CD14-positive monocyte (primary cell): ENCODE data around the gene RTP5. TPM values are rescaled to one million over a fixed set of nuclear protein-coding genes. Genes with fewer than 3 reads are reported as not detected.

Source experiments
- DNase-seq, 3 donors: peaks; one replicate each; pipeline ENCODE4 v3.0.0-alpha.2; 2011 to 2022
- H2AFZ ChIP-seq: 2 replicates; pipeline ENCODE4 v1.6.0; 2012; ENCODE audit warnings: mild to moderate bottlenecking, low read depth, low read length, inconsistent platforms; ENCODE audit not compliant: insufficient read depth, poor library complexity, severe bottlenecking
- H3K27ac ChIP-seq, 2 donors: 1 replicate in 1 of 2; 2 replicates in 1 of 2; pipeline ENCODE4 v1.5.1; 2012 to 2013; ENCODE audit warnings: low read length in 2 of 2, control low read depth in 1 of 2, inconsistent platforms in 1 of 2, low read depth in 1 of 2, mild to moderate bottlenecking in 1 of 2
- H3K27me3 ChIP-seq, 2 donors: one replicate each; pipeline versions ENCODE4 v1.6.0 to v1.6.1; 2011 to 2013; ENCODE audit warnings: low read length in 2 of 2; ENCODE audit not compliant: control insufficient read depth in 2 of 2, insufficient read depth in 2 of 2
- H3K36me3 ChIP-seq, 2 donors: replicated peaks in 1 of 2; 1 replicate in 1 of 2; 2 replicates in 1 of 2; pipeline versions ENCODE4 v1.5.1 to v1.6.1; 2012 to 2013; ENCODE audit warnings: low read length in 2 of 2, control low read depth in 1 of 2, inconsistent platforms in 1 of 2, mild to moderate bottlenecking in 1 of 2; ENCODE audit not compliant: insufficient read depth in 2 of 2, control insufficient read depth in 1 of 2
- H3K4me1 ChIP-seq, 2 donors: 1 replicate in 1 of 2; 2 replicates in 1 of 2; pipeline versions ENCODE4 v1.5.1 to v1.6.1; 2012 to 2013; ENCODE audit warnings: low read length in 2 of 2, control low read depth in 1 of 2, inconsistent platforms in 1 of 2, mild to moderate bottlenecking in 1 of 2, moderate library complexity in 1 of 2; ENCODE audit not compliant: insufficient read depth in 2 of 2, control insufficient read depth in 1 of 2
- H3K4me2 ChIP-seq: replicated peaks from 2 replicates; pipeline ENCODE3; 2012; ENCODE audit warnings: low read length, moderate library complexity, mild to moderate bottlenecking; ENCODE audit not compliant: poor library complexity, severe bottlenecking; ENCODE audit errors: extremely low read depth
- H3K4me3 ChIP-seq, 3 experiments: fragments of 200-600 bp in 1 of 3; sonication (generic) in 1 of 3; replicated peaks in 1 of 3; 1 replicate in 2 of 3; 2 replicates in 1 of 3; pipeline ENCODE4 v1.5.1; 2011 to 2013; ENCODE audit warnings: low read length in 3 of 3, mild to moderate bottlenecking in 3 of 3, control low read depth in 2 of 3, low read depth in 2 of 3, inconsistent platforms in 1 of 3, moderate library complexity in 1 of 3
- H3K79me2 ChIP-seq: 2 replicates; pipeline ENCODE4 v1.6.0; 2012; ENCODE audit warnings: mild to moderate bottlenecking, control low read depth, inconsistent platforms, low read length, moderate library complexity; ENCODE audit not compliant: insufficient read depth
- H3K9ac ChIP-seq: 2 replicates; pipeline ENCODE4 v1.6.0; 2017; ENCODE audit warnings: low read length, mild to moderate bottlenecking; ENCODE audit not compliant: insufficient read depth, poor library complexity, severe bottlenecking
- H3K9me3 ChIP-seq, 2 donors: replicated peaks in 1 of 2; 1 replicate in 1 of 2; 2 replicates in 1 of 2; pipeline versions ENCODE4 v1.5.1 to v1.6.1; 2012 to 2013; ENCODE audit warnings: low read length in 2 of 2, control low read depth in 1 of 2; ENCODE audit not compliant: control insufficient read depth in 1 of 2, insufficient read depth in 1 of 2
- H4K20me1 ChIP-seq: 2 replicates; pipeline ENCODE4 v1.6.0; 2012; ENCODE audit warnings: mild to moderate bottlenecking, low read length, control low read depth, moderate library complexity; ENCODE audit not compliant: insufficient read depth
- H3K27ac Mint-ChIP-seq, 7 donors: one replicate each; pipeline ENCODE4 v1.8.0; 2020; ENCODE audit warnings: mild to moderate bottlenecking in 7 of 7, mixed read lengths in 7 of 7, moderate library complexity in 6 of 7, inconsistent platforms in 2 of 7
- H3K27me3 Mint-ChIP-seq, 3 donors: one replicate each; pipeline ENCODE4 v1.8.0; 2021 to 2022; ENCODE audit warnings: low read depth in 3 of 3, mild to moderate bottlenecking in 3 of 3, mixed read lengths in 3 of 3, moderate library complexity in 3 of 3, inconsistent platforms in 1 of 3
- H3K36me3 Mint-ChIP-seq, 2 donors: one replicate each; pipeline ENCODE4 v1.8.0; 2020; ENCODE audit warnings: mixed read lengths in 2 of 2, inconsistent platforms in 1 of 2, mild to moderate bottlenecking in 1 of 2
- H3K4me1 Mint-ChIP-seq: one replicate; pipeline ENCODE4 v1.8.0; 2020; ENCODE audit warnings: mild to moderate bottlenecking, mixed read lengths
- H3K4me3 Mint-ChIP-seq, 2 donors: one replicate each; pipeline ENCODE4 v1.8.0; 2020; ENCODE audit warnings: mild to moderate bottlenecking in 2 of 2, mixed read lengths in 2 of 2, moderate library complexity in 1 of 2
- H3K9me3 Mint-ChIP-seq, 7 donors: one replicate each; pipeline ENCODE4 v1.8.0; 2020 to 2022; ENCODE audit warnings: mixed read lengths in 7 of 7, mild to moderate bottlenecking in 6 of 7, moderate library complexity in 6 of 7, inconsistent platforms in 2 of 7
- WGBS: methylation state at CpG from one replicate; pipeline ENCODE4 v1.1.5; 2013; ENCODE audit warnings: missing lambda C conversion rate; ENCODE audit not compliant: insufficient coverage; 5-methylcytosine and 5-hydroxymethylcytosine counted together
- intact Hi-C, 2 donors: fragments of 100-400 bp; cut with micrococcal nuclease; formaldehyde crosslinking; loops; one replicate each; pipeline versions ENCODE4 v1.15.0 to v1.15.1; 2023
- polyA plus RNA-seq, 3 donors: library from polyadenylated mRNA; depleted of rRNA in 1 of 3; unstranded in 2 of 3; stranded (reverse) in 1 of 3; fragments of 300-500 nt in 2 of 3; fragments of >200 nt in 1 of 3; fragmentation: Illumina TruSeq in 2 of 3; gene quantifications; 1 replicate in 2 of 3; 2 replicates in 1 of 3; pipeline ENCODE4 v1.2.3, GENCODE V29; 2012 to 2021
- TF ChIP-seq, protein P1 (sequence below): fragments of 200-600 bp; IDR thresholded peaks from one replicate; pipeline ENCODE4 v1.8.0; 2022; ENCODE audit warnings: antibody characterized with exemption, mild to moderate bottlenecking

RTP5 gene
- polyA plus RNA-seq, 3 donors, result 0.03 TPM; not detected in 2

DNA sequence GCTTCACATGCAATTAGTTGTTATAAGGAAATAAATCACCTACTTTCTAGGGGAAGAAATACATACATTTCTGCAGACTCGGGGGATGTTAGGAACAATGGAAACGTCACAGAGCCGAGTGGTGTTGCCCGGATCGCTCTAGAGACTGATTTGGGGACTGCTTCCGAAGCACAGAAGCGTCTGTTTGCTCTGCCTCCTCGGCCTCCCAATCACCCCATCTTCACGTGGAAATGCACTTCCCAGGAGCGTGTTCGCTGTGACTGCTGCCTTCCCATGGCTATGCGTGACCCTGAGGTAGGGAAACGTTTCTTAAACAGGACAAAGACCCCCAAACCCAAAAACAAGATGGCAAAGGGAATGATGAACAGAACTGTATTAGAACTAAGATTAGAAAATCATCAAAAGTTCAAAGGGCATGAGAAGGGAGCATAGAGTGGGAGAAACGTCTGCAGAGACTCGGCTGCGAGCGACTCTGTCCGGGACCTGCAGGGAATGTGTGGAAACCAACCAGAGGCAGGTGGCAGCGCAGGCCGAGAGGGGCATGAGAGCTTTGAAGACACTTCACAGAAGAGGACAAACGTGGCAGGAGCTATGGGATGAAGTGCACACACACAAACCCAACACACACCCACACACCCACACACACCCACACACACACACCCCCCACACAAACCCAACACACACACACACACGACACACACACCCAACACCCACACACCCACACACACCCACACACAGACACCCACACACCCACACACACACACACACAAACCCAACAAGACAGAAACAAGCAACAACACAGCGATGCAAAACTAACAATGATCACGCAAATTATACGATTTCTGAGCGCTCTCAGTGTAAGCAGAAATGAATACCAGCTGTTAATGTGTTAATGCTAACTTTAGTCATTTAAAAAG, 41.3 kb downstream of the RTP5 start:
- peak overlapping the region in 1 of 7 donors; percentile 34 for H3K27ac Mint-ChIP-seq
- TF ChIP-seq, protein P1, sequence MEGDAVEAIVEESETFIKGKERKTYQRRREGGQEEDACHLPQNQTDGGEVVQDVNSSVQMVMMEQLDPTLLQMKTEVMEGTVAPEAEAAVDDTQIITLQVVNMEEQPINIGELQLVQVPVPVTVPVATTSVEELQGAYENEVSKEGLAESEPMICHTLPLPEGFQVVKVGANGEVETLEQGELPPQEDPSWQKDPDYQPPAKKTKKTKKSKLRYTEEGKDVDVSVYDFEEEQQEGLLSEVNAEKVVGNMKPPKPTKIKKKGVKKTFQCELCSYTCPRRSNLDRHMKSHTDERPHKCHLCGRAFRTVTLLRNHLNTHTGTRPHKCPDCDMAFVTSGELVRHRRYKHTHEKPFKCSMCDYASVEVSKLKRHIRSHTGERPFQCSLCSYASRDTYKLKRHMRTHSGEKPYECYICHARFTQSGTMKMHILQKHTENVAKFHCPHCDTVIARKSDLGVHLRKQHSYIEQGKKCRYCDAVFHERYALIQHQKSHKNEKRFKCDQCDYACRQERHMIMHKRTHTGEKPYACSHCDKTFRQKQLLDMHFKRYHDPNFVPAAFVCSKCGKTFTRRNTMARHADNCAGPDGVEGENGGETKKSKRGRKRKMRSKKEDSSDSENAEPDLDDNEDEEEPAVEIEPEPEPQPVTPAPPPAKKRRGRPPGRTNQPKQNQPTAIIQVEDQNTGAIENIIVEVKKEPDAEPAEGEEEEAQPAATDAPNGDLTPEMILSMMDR, result no peak
- H3K36me3 Mint-ChIP-seq, result peaks cover 2 to 9% of the 10 kb centered on the region in 2 donors

DNA sequence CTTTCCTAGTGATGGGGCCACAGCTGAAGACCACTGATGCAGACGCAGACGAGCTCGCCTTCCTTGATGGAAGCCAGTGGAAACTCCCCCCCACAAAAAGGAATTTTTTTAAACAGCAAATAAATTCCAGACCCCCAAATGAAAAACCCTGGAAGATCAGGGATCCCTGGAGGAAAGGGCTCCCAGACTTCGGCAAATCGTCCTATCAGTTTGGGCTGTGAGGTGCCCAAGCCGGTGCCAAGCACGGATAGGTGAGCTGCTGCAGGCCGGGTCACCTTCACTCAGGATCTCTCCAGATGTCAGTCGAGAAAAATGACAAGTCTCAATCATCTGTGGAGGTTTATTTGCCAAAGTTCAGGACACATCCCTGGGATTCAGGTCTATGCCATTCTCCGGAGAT, 42.0 kb downstream of the RTP5 start:
- H3K36me3 Mint-ChIP-seq, result peaks cover 2 to 8% of the 10 kb centered on the region in 2 donors
- no peaks in the 10 kb centered on the region for H4K20me1 ChIP-seq
- no peaks in the 10 kb centered on the region for H3K79me2 ChIP-seq
- no peak overlapping the region for H2AFZ ChIP-seq
- H3K27ac Mint-ChIP-seq, result peak overlapping the region in 1 of 7 donors; percentile 34
- no peak overlapping the region for H3K27ac ChIP-seq
- peaks cover 7 to 40% of the 10 kb centered on the region in 2 donors for H3K9me3 ChIP-seq
- H3K4me3 Mint-ChIP-seq, result no peak overlapping the region
- WGBS, result 96% methylated on average over 7 of the region's 10 CpGs
- H3K9ac ChIP-seq, result no peak overlapping the region
- intact Hi-C loops, result loop anchor here in 1 of 2 donors (2.0 kb wide), 1 partner anchor 41 kb away; no protein-coding TSS in a partner anchor
- H3K4me1 Mint-ChIP-seq, result no peaks in the 10 kb centered on the region
- peaks cover 16 to 40% (median 24%) of the 10 kb centered on the region in 7 donors for H3K9me3 Mint-ChIP-seq
- no peak overlapping the region for H3K4me2 ChIP-seq
- no peaks in the 10 kb centered on the region for H3K27me3 ChIP-seq
- H3K4me3 ChIP-seq, result no peak overlapping the region
- H3K4me1 ChIP-seq, result no peaks in the 10 kb centered on the region
- no peak for DNase-seq
- peaks cover 0 to 3% (median 1%) of the 10 kb centered on the region in 3 donors for H3K27me3 Mint-ChIP-seq
- H3K36me3 ChIP-seq, result no peaks in the 10 kb centered on the region
- TF ChIP-seq, protein P1, result no peak

More for the DNA sequence above, 41.3 kb downstream of the RTP5 start:
- H3K4me1 Mint-ChIP-seq, result no peaks in the 10 kb centered on the region
- peaks cover 7 to 40% of the 10 kb centered on the region in 2 donors for H3K9me3 ChIP-seq
- H3K4me2 ChIP-seq, result no peak overlapping the region
- no peak overlapping the region for H3K27ac ChIP-seq
- H3K4me1 ChIP-seq, result no peaks in the 10 kb centered on the region
- no peak overlapping the region for H2AFZ ChIP-seq
- H3K9ac ChIP-seq, result no peak overlapping the region
- H3K79me2 ChIP-seq, result no peaks in the 10 kb centered on the region
- no peak overlapping the region for H3K4me3 Mint-ChIP-seq
- H3K27me3 ChIP-seq, result no peaks in the 10 kb centered on the region
- H3K4me3 ChIP-seq, result no peak overlapping the region
- peaks cover 0 to 3% (median 1%) of the 10 kb centered on the region in 3 donors for H3K27me3 Mint-ChIP-seq
- peaks cover 11 to 40% (median 24%) of the 10 kb centered on the region in 7 donors for H3K9me3 Mint-ChIP-seq
- intact Hi-C loops, result loop anchor here in 1 of 2 donors (2.0 kb wide), 1 partner anchor 40 kb away; no protein-coding TSS in a partner anchor
- H4K20me1 ChIP-seq, result no peaks in the 10 kb centered on the region
- 96% methylated on average over 19 of the region's 26 CpGs for WGBS
- no peaks in the 10 kb centered on the region for H3K36me3 ChIP-seq
- DNase-seq, result no peak
